Measurements from ENCODE around the gene BHLHE40.

DNA sequence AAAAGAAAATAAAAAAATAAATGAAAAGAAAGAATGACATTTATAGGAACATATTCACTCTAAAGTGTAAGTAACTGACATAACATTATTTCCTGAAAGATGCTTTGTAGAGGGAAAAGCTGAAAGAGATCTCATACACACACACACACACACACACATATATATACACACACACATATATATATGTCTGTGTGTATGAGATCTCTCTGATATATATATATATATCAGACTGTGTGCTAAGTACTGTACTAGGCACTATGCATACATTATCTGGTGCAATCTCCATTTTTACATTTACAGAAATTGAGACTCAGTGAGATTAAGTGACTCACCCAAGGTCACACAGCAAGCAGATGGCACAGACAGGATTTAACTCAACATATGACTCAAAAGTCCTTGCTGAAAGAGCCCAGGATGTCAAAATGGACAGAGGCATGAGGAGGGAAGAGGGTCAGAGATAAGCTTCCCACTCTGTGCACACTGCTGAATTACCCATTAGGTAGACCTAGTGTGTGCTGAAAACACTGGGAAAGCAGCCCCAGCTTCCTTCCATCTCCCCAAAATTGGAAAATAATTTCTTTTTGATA lies 15.0 kb downstream of the BHLHE40 start:
- TF ChIP-seq, protein P1, sequence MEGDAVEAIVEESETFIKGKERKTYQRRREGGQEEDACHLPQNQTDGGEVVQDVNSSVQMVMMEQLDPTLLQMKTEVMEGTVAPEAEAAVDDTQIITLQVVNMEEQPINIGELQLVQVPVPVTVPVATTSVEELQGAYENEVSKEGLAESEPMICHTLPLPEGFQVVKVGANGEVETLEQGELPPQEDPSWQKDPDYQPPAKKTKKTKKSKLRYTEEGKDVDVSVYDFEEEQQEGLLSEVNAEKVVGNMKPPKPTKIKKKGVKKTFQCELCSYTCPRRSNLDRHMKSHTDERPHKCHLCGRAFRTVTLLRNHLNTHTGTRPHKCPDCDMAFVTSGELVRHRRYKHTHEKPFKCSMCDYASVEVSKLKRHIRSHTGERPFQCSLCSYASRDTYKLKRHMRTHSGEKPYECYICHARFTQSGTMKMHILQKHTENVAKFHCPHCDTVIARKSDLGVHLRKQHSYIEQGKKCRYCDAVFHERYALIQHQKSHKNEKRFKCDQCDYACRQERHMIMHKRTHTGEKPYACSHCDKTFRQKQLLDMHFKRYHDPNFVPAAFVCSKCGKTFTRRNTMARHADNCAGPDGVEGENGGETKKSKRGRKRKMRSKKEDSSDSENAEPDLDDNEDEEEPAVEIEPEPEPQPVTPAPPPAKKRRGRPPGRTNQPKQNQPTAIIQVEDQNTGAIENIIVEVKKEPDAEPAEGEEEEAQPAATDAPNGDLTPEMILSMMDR (IDR thresholded peaks at IDR 0.05): no peak
- TF ChIP-seq POLR2A (IDR thresholded peaks at IDR 0.05): no peak
- TF ChIP-seq POLR2AphosphoS5 (IDR thresholded peaks at IDR 0.05): no peak
- no peak for TF ChIP-seq EP300 (IDR thresholded peaks at IDR 0.05)
